Breast epithelium (tissue), 4 donors: ENCODE data around the gene SYT13. TPM values are rescaled to one million over a fixed set of nuclear protein-coding genes. Genes with fewer than 3 reads are reported as not detected.

Experiments used
- DNase-seq, 2 donors: peaks; one replicate each; pipeline ENCODE4 v3.0.0-alpha.2; 2019; ENCODE audit warnings: low spot score in 2 of 2
- H3K27ac ChIP-seq, 2 donors: fragments of 200-600 bp; sonication (generic) in 1 of 2; one replicate each; pipeline ENCODE4 v1.5.1; 2016 to 2019; ENCODE audit warnings: mild to moderate bottlenecking in 1 of 2
- H3K27me3 ChIP-seq, 2 donors: fragments of 200-600 bp; sonication (generic) in 1 of 2; one replicate each; pipeline versions ENCODE4 v1.5.1 to v1.6.0; 2017 to 2019; ENCODE audit warnings: control low read depth in 1 of 2, mild to moderate bottlenecking in 1 of 2
- H3K36me3 ChIP-seq: fragments of 200-600 bp; one replicate; pipeline ENCODE4 v1.5.1; 2019
- H3K4me1 ChIP-seq, 2 donors: fragments of 200-600 bp; sonication (generic); one replicate each; pipeline ENCODE4 v1.5.1; 2016 to 2019; ENCODE audit warnings: control low read depth in 1 of 2
- H3K4me3 ChIP-seq, 3 donors: fragments of 200-600 bp; sonication (generic); 1 replicate in 2 of 3; 2 replicates in 1 of 3; pipeline ENCODE4 v1.5.1; 2016 to 2019; ENCODE audit warnings: mild to moderate bottlenecking in 3 of 3, moderate library complexity in 2 of 3
- H3K9me3 ChIP-seq, 2 donors: fragments of 200-600 bp; sonication (generic) in 1 of 2; one replicate each; pipeline ENCODE4 v1.5.1; 2016 to 2019; ENCODE audit warnings: control low read depth in 1 of 2
- CTCF ChIP-seq, 3 donors: fragments of 450-650 bp; IDR thresholded peaks; one replicate each; pipeline ENCODE4 v1.5.1; 2016 to 2017; ENCODE audit warnings: antibody characterized with exemption in 3 of 3, mild to moderate bottlenecking in 3 of 3, moderate library complexity in 3 of 3
- POLR2A ChIP-seq: fragments of 450-650 bp; IDR thresholded peaks from one replicate; pipeline ENCODE4 v1.6.1; 2016; ENCODE audit warnings: antibody characterized with exemption, mild to moderate bottlenecking, moderate library complexity
- POLR2AphosphoS5 ChIP-seq, 3 donors: sonication (generic); formaldehyde crosslinking; IDR thresholded peaks; one replicate each; pipeline ENCODE4 v1.6.1; 2017; ENCODE audit warnings: antibody characterized with exemption in 3 of 3
- intact Hi-C: fragments of 100-400 bp; cut with DNase I; formaldehyde crosslinking; loops from one replicate; pipeline ENCODE4 v1.15.1; 2023; ENCODE audit warnings: low total_unique reads
- total RNA-seq, 3 donors: library from RNA; depleted of rRNA; stranded (reverse); fragments of >200 nt; gene quantifications; one replicate each; pipeline ENCODE4 v1.1.0, GENCODE V29; 2016

The SYT13 gene
- total RNA-seq, 3 donors from 2014 or later, result 0.29 to 0.33 TPM; not detected in 1

DNA sequence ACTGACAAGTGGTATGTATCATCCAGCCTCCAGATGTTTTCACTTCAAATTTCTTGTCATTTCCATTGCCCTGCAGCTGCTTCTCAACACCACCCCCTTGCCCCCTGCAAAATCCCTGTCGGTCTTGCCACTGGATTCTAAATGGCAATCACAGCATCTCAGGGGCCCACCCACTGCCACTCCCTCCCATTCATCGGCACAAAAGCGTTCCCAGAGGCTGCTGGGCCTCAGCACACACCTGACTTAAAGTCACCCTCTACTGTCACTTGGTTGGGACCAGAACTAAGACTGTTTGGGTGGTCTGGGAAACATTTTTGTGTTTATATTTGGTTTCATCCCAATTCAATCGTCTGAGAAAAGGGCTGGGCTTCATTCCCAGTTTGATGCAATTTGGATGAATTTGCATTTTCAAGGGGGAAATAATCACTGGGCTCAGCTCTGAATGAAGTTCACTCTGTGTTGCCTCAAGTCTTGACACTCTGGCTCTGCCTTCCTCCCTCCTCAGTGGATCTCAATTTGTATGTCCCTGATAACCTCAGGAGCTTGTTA lies 27.1 kb downstream of the SYT13 start:
- H3K27me3 ChIP-seq, result no peaks in the 10 kb centered on the region
- TF ChIP-seq POLR2AphosphoS5 (IDR thresholded peaks at IDR 0.05) (no peak), CTCF (IDR thresholded peaks at IDR 0.05) (no peak), POLR2A (no peak)
- no peaks in the 10 kb centered on the region for H3K36me3 ChIP-seq
- DNase-seq, result no peak
- no peaks in the 10 kb centered on the region for H3K9me3 ChIP-seq
- intact Hi-C loops, result no loop called here
- no peak overlapping the region for H3K4me3 ChIP-seq
- no peak overlapping the region for H3K27ac ChIP-seq
- H3K4me1 ChIP-seq, result no peaks in the 10 kb centered on the region

- H3K9me3 ChIP-seq, result no peaks in the 10 kb centered on the region
- H3K27ac ChIP-seq, result no peak overlapping the region
- H3K4me1 ChIP-seq, result no peaks in the 10 kb centered on the region
- no peak overlapping the region for H3K4me3 ChIP-seq
- DNase-seq, result no peak
- TF ChIP-seq CTCF (IDR thresholded peaks at IDR 0.05) (no peak), POLR2AphosphoS5 (IDR thresholded peaks at IDR 0.05) (no peak), POLR2A (no peak)
- intact Hi-C loops, result no loop called here
- no peaks in the 10 kb centered on the region for H3K36me3 ChIP-seq
- H3K27me3 ChIP-seq, result no peaks in the 10 kb centered on the region
Observed at GRCh38 chr11:45254070-45254469, 32.1 kb downstream of the SYT13 start.

DNA sequence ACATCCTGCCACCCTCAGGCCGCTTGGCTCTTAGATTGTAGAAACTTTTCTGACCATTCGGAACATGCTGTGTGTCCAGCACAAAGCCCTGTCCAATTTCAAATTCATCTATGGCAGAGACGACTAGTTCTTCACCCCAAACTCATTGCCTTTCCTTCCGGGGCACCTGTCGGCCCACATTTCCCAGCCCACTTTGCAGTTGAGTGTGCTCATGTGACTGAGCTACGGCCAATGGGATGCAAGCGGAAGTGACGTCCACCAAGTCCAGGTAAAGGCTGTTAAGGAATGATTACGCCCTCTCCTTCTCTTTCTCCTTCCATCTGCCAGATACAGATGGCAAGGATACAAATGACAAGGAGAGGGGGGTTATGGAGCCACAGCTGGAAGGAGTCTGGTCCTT lies 32.5 kb downstream of the SYT13 start:
- TF ChIP-seq CTCF (IDR thresholded peaks at IDR 0.05), result no peak
- TF ChIP-seq POLR2A, result no peak
- no peak for TF ChIP-seq POLR2AphosphoS5 (IDR thresholded peaks at IDR 0.05)
- Histone ChIP-seq H3K27ac (no peak overlapping the region), H3K36me3 (no peaks in the 10 kb centered on the region), H3K9me3 (no peaks in the 10 kb centered on the region), H3K4me1 (no peaks in the 10 kb centered on the region), H3K27me3 (no peaks in the 10 kb centered on the region), H3K4me3 (no peak overlapping the region)
- no peak for DNase-seq
- intact Hi-C loops, result no loop called here

GRCh38 chr11:45252877-45253276 lies 33.3 kb downstream of the SYT13 start:
- no peak overlapping the region for H3K27ac ChIP-seq
- no peaks in the 10 kb centered on the region for H3K36me3 ChIP-seq
- no peaks in the 10 kb centered on the region for H3K4me1 ChIP-seq
- H3K9me3 ChIP-seq, result no peaks in the 10 kb centered on the region
- H3K27me3 ChIP-seq, result no peaks in the 10 kb centered on the region
- no peak for DNase-seq
- intact Hi-C loops, result no loop called here
- H3K4me3 ChIP-seq, result no peak overlapping the region
- TF ChIP-seq POLR2A, result no peak
- no peak for TF ChIP-seq CTCF (IDR thresholded peaks at IDR 0.05)
- TF ChIP-seq POLR2AphosphoS5 (IDR thresholded peaks at IDR 0.05), result no peak

DNA sequence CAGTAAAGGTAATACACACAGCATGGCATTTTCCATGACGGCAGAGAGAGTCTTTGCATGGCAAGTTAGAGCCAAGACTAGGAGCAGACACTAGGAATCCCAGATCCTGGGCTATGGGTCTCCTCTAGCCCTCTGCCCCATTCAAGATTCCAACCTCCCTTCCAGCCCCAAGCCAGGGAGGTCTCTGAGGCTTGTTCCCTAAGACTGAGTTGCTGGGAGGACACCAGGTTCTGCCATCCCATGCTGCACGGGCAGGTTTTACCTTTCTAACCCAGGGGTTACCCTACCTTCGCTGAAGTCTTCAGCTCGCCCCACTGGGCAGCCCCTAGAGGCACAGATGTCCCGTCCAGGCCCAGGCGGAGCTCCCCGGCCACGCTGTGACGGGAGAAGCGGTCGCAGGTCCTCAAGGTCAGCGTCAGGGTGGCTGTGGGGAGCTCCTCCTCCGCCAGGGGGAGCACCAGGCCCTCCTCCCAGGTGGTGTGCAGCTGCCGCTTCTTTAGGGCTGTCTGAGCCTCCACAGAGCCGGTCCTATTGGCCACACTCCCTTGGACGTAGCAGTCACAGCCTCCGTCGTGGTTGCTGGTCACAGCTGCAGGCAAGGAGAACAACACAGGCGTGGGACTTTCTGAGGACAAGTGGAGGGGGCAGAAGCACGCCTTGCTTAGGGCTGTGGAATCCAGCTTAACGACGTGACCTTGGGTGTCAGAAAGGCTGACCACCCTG lies 33.8 kb downstream of the SYT13 start:
- intact Hi-C loops, result no loop called here
- Histone ChIP-seq H3K4me1 (no peaks in the 10 kb centered on the region), H3K9me3 (no peaks in the 10 kb centered on the region), H3K4me3 (no peak overlapping the region), H3K36me3 (no peaks in the 10 kb centered on the region), H3K27ac (no peak overlapping the region), H3K27me3 (no peaks in the 10 kb centered on the region)
- no peak for DNase-seq
- no peak for TF ChIP-seq POLR2A
- peak in 2 of 3 donors; percentile 12 to 15 for TF ChIP-seq CTCF (IDR thresholded peaks at IDR 0.05)
